Left ventricle myocardium inferior (tissue), 1 donor: ENCODE measurements around the gene GRID1. TPM values are rescaled to one million over a fixed set of nuclear protein-coding genes. Genes with fewer than 3 reads are reported as not detected.

Source experiments
- DNase-seq: peaks from one replicate; pipeline ENCODE4 v3.0.0-alpha.2; 2020
- H3K27ac ChIP-seq: fragments of 200-600 bp; replicated peaks from 2 replicates; pipeline ENCODE4 v1.8.0; 2021
- H3K27me3 ChIP-seq: fragments of 200-600 bp; 2 replicates; pipeline ENCODE4 v1.8.0; 2021; ENCODE audit warnings: low read depth
- H3K36me3 ChIP-seq: fragments of 200-600 bp; 2 replicates; pipeline ENCODE4 v1.8.0; 2021
- H3K4me1 ChIP-seq: fragments of 200-600 bp; 2 replicates; pipeline ENCODE4 v1.8.0; 2021
- H3K4me3 ChIP-seq: fragments of 200-600 bp; 2 replicates; pipeline ENCODE4 v1.8.0; 2021; ENCODE audit warnings: mild to moderate bottlenecking, moderate library complexity
- H3K9me3 ChIP-seq: fragments of 200-600 bp; replicated peaks from 2 replicates; pipeline ENCODE4 v1.8.0; 2021
- CTCF ChIP-seq: fragments of 200-600 bp; IDR thresholded peaks from 2 replicates; pipeline ENCODE4 v1.8.0; 2021; ENCODE audit warnings: antibody characterized with exemption, mild to moderate bottlenecking, borderline replicate concordance
- intact Hi-C: fragments of 100-400 bp; cut with micrococcal nuclease; formaldehyde crosslinking; loops from one replicate; pipeline ENCODE4 v1.11.0; 2022
- total RNA-seq: library from RNA; stranded (reverse); fragmentation: NEBNext Ultra II Directional; extraction: Animal tissue kit (Norgen Biotek cat#: 25700); gene quantifications from one replicate; pipeline ENCODE4 v1.2.1, GENCODE V29; 2021
- donor health status: DM: no; HTN: yes; CAD: no; lungs with severe emphysema.

The GRID1 gene
- total RNA-seq, 1 donor from 2014 or later = 1.6 TPM

- intact Hi-C loops = no loop called here
- Histone ChIP-seq H3K36me3 (no peaks in the 10 kb centered on the region), H3K27me3 (peaks cover 28% of the 10 kb centered on the region), H3K27ac (no peak overlapping the region), H3K4me1 (no peaks in the 10 kb centered on the region), H3K9me3 (no peaks in the 10 kb centered on the region), H3K4me3 (no peak overlapping the region)
- no peak for TF ChIP-seq CTCF
- no peak for DNase-seq
Measured at GRCh38 chr10:86251426-86251825, 115.2 kb downstream of the GRID1 start.

- Histone ChIP-seq H3K27me3 (peaks cover 22% of the 10 kb centered on the region), H3K9me3 (no peaks in the 10 kb centered on the region), H3K4me1 (no peaks in the 10 kb centered on the region), H3K4me3 (no peak overlapping the region), H3K27ac (no peak overlapping the region), H3K36me3 (no peaks in the 10 kb centered on the region)
- no peak for TF ChIP-seq CTCF
- intact Hi-C loops = no loop called here
- no peak for DNase-seq
Measured at GRCh38 chr10:86250399-86250798, 116.2 kb downstream of the GRID1 start.

GRCh38 chr10:86249794-86250193 lies 116.8 kb downstream of the GRID1 start:
- intact Hi-C loops = no loop called here

GRCh38 chr10:86248062-86248461 lies 118.5 kb downstream of the GRID1 start:
- Histone ChIP-seq H3K4me1 (no peaks in the 10 kb centered on the region), H3K4me3 (no peak overlapping the region), H3K27me3 (peaks cover 14% of the 10 kb centered on the region), H3K27ac (no peak overlapping the region), H3K36me3 (no peaks in the 10 kb centered on the region), H3K9me3 (no peaks in the 10 kb centered on the region)
- no peak for DNase-seq
- intact Hi-C loops = no loop called here
- no peak for TF ChIP-seq CTCF

More at GRCh38 chr10:86249794-86250193, 116.8 kb downstream of the GRID1 start:
- Histone ChIP-seq H3K4me1 (no peaks in the 10 kb centered on the region), H3K27ac (no peak overlapping the region), H3K36me3 (no peaks in the 10 kb centered on the region), H3K4me3 (no peak overlapping the region), H3K27me3 (peaks cover 19% of the 10 kb centered on the region), H3K9me3 (no peaks in the 10 kb centered on the region)
- TF ChIP-seq CTCF = no peak
- DNase-seq = no peak

- H3K27me3 ChIP-seq = peaks cover 14% of the 10 kb centered on the region
- no peak overlapping the region for H3K4me3 ChIP-seq
- H3K27ac ChIP-seq = no peak overlapping the region
- H3K9me3 ChIP-seq = no peaks in the 10 kb centered on the region
- H3K36me3 ChIP-seq = no peaks in the 10 kb centered on the region
- intact Hi-C loops = no loop called here
- no peak for DNase-seq
- no peak for TF ChIP-seq CTCF
- H3K4me1 ChIP-seq = no peaks in the 10 kb centered on the region
Measured at GRCh38 chr10:86247588-86247987, 119.0 kb downstream of the GRID1 start.

- no peak for TF ChIP-seq CTCF
- Histone ChIP-seq H3K36me3 (no peaks in the 10 kb centered on the region), H3K27me3 (peaks cover 14% of the 10 kb centered on the region), H3K4me1 (no peaks in the 10 kb centered on the region), H3K4me3 (no peak overlapping the region), H3K9me3 (no peaks in the 10 kb centered on the region), H3K27ac (no peak overlapping the region)
- intact Hi-C loops = no loop called here
- DNase-seq = no peak
Measured at GRCh38 chr10:86247073-86247472, 119.5 kb downstream of the GRID1 start.
